GM18505 (cell line): ENCODE measurements around the gene PSMA8.
A peak's percentile ranks its signal among the peaks of the same experiment; 100 is the strongest.
"Not testable (repeated sequence)": the region's sequence is repeated elsewhere in the genome, so short reads cannot be mapped to it uniquely, and the experiment has no call there.

Experiments
- ATAC-seq: cut with Tn5 transposase; IDR thresholded peaks from one replicate; pipeline ENCODE4 v1.9.1; 2021; ENCODE audit not compliant: unreplicated experiment
- POLR2A ChIP-seq: IDR thresholded peaks from 4 replicates; pipeline ENCODE4 v1.6.1; 2011; ENCODE audit warnings: borderline replicate concordance; ENCODE audit not compliant: insufficient read depth, insufficient read length; ENCODE audit errors: extremely low read depth

PSMA8 gene

DNA sequence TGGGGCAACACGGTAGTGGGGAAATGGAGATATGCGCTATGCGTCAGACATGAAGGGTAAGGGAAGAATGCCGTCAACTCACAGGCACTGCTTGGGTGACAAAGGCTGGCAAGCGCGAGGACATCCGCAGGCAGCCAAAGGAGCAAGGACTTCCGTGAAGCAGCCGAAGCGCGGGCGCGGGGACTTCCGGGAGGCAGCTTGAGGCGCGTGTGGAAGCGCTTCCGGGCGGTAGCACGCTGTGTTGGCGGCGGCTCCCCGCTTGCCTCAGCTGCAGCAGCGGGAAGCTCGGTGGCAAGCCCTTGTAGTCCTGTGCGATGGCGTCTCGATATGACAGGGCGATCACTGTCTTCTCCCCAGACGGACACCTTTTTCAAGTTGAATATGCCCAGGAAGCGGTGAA lies at the start of gene PSMA8:
Gene PSMA8, plus strand, starts transcription at position 218 of the 400 bp plus-strand sequence. Its CDS starts 97 bp downstream, at position 315.
- TF ChIP-seq POLR2A = peak; percentile 14
- peak; percentile 74 for ATAC-seq

DNA sequence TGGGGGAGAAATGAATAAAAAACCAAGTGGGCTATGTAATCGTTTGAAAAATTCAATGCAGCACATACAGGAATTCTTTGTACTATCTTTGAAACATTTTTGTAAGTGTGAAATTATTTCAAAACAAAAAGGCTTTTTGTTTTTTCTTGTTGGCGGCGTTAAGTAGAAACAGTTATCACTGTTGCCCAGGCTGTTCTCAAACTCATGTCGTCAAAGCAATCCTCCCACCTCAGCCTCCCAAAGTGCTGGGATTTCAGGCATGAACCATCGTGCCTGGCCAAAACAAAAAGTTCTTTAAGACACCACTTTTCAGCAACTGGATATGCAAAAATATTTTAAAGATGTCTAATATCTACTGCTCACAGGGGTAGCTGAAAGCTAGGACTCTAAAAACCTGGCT lies 48.6 kb upstream of the PSMA8 start:
- TF ChIP-seq POLR2A = no peak
- ATAC-seq = no peak

DNA sequence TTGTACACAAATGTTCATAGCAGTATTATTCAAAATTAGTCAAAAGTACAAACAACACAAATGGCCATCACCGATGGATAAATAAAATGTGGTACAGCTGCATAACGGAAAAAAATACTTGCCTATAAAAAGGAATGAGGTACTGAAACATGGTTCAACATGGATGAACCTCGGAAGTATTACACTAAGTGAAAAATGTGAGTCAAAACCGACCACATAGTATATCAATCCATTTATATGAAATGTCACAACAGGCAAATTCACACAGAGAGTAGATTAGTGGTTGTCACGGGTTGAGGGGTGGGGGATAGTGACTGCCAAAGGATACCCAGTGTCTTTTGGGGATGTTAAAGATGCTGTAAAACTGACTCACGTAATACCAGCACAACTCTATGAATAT lies 46.7 kb upstream of the PSMA8 start:
- no peak for TF ChIP-seq POLR2A
- ATAC-seq = no peak

DNA sequence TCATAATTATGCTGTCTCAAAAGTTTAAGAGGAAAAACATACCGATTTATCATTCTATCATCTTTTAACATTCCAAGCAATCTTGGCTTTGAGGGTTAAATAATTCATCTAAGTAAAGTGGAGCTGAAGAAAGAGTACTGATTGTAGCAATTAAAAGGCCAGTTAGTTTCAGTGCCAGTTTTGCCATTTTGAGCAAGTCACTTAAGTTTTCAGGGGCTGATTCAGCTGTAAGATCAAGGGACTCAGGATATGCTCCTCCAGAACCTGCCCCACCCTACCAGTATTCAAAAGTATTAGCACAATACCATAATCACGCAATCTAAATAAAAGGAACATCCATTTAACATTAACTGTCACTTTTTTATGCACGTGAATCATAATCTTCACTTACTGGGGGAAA lies 45.2 kb upstream of the PSMA8 start:
- ATAC-seq = no peak
- no peak for TF ChIP-seq POLR2A

DNA sequence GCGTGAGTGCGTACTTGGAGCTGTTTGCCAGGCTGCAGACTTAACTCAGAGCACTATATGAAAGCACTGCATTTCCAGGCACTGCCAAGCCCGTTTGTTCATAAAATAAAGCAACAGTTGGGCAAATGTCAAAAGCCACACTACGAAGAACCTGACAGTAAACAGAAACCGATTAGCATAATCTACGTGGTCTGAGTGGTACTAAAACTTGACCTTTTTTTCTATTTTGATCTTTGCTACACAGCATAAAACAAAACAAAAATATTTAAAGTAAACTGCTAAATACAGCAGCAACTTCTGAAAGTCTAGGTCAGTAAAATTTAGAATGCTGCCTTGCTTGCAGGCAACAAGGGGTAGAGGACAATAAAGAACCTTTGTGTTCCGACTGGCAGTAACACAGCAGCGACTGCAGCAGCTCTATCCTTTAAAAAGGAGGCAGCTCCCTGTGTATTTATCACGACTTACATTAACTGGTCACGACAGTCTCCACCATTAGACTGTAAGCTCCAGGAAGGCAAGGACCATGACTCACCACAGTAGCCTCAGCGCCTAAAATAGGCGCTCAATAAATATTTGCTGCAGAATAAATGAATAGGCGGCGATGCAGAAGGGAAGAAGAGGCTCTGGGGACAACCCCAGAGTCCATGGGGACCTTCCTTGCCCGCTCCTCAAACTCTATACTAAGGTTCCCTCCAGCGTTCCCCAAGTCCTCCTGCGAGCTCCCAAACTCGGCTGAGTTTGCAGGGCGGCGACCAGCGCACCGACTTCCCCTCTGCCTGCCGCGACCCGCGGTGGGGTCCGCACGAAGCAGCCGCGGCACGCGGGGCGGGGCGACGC lies 44.2 kb upstream of the PSMA8 start:
- no peak for TF ChIP-seq POLR2A
- peak; percentile 9 for ATAC-seq

DNA sequence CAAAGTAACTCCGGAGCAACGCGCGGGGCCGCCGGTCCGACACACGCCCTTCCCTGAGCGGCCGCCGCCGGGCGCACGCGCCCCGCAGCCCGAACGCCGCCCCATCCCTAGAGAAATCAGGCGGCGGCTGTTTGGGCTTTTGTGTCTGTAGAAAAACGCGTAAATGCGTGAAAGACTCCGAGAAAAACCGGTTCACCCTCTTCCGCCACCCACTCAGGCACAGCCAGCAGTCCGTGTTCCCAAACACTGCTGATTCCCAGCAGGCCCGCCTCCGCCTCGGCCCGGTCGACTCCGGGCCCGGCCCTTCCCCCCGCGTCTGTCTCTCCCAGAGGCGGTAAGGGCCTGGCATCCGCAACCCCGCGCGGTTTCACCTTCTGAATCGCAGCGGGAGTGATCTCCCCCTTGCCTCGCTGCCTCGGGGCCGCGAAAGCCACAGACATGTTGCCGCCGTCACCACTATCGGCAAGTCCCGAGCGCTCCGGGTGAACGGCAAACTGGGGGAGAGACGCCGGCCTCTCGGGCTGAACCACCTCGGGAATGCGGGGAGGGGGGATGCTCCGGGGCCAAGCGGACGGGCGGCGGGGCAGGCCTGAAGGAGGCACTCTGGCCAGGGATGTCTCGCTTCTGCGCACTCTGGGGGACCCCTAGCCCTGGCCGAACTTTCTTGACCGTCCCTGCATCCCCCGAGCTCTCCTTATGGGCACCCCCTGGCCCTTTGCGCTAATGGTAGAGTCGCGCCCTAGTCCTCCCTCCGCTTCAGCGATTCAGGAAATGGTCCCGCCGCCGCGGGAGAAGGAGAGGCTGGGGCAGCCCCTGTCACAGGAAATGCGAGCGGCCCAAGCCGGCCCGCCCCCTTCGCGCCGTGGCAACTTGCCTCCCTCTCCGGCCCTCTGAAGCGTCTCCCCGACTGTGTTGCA lies 43.3 kb upstream of the PSMA8 start, which contains the start of gene SS18:
Gene SS18, minus strand, starts transcription at position 484 of the 917 bp plus-strand sequence. Its CDS starts 44 bp downstream, at position 440.
- TF ChIP-seq POLR2A = peak; percentile 94
- ATAC-seq = peak; percentile 68

DNA sequence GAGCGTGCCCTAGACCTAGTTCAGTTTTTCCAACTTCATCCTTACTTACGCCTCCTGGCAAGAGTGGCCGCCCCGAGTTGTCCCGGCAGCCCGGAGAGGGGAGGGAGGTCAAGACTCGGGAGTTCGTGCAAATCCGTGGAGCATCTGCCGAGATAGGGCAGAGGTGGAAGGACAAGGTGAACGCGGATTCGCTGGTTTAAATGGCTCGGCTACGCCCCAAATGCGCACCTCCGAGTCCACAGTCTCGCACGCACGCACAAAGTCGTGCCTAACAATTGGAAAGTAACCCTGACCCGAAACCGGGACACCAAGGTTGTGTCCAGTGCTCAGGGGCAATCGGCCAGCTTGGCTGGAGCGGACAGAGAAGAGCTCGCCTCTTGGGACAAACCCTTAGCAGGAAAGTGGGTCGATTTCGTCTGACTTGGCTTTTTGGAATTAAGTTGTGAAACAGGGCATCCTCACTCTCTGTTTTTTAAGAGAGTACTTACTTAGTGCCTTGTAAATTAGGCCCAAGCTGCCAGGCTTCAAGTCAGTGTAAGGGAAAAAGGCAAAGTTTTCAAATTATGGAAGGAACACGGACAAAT lies 42.5 kb upstream of the PSMA8 start:
- peak; percentile 30 for ATAC-seq
- TF ChIP-seq POLR2A = no peak

DNA sequence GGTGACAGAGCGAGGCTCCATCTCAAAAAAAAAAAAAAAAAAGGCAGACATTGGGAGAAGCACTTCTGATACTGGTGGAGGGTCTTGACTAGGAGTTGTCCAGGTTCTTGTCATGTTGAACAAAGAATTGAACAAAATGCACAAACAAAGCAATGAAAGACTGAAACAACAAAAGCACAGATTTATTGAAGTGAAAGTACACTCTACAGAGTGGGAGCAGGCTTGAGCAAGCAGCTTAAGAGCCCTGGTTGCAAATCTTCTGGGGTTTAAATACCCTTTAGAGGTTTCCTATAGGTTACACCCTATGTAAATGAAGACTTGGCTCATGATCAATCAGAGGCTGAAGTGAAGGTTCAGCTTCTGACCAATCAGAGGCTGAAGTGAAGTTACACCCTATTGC lies 36.8 kb upstream of the PSMA8 start:
- ATAC-seq = no peak
- no peak for TF ChIP-seq POLR2A

DNA sequence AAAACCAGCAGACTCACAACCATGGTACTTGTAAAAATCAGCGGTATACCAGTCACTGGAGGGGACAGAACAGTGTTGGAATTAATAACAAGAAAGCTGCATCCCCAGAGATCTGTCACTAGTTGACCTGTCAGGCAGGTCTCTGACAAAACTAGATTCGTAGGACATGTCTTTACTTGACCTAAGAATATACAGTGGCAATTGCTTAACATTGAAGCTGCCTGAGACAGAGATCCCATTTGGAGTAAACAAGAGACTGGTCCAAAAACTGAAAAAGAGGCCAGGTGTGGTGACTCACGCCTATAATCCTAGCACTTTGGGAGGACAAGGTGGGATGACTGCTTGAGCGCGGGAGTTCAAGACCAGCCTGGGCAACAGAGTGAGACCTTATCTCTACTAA lies 36.1 kb upstream of the PSMA8 start:
- no peak for ATAC-seq

DNA sequence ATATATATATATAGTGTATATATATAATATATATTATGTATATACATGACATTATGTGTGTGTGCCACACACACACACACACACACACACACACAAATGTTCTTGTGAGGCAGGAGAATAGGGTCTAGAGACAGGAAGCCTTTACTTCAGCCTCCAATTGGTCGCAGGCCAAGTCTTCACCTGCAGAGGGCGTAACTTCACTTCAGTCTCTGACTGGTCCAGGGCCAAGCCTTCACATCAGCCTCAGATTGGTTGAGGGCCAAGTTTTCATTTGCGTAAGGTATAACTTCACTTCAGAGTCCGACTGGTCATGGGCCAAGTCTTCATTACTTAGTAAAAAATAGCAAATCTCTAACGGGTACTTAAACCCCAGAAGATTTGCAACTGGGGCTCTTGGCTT lies 30.1 kb upstream of the PSMA8 start:
- no peak for ATAC-seq
- TF ChIP-seq POLR2A = no peak

More for the DNA sequence above, 36.1 kb upstream of the PSMA8 start:
- TF ChIP-seq POLR2A = no peak

DNA sequence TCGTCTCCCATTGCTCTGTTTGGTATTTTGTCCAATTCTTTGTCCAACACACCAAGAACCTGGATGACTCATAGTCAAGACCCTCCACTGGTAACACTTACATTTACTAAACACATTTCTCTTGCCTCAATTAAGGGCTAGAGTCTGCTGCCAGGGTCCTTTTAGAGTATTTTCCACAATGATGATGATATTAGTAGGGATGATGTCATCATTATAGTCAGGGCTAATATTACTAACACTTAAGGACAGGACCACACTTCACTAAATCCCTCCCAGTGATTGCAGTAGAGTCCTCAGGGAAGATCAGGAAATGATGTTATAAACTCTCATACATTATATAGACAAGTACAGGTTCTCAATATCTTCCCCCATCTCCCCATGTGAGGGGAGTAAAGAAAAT lies 29.6 kb upstream of the PSMA8 start:
- no peak for TF ChIP-seq POLR2A
- ATAC-seq = no peak

DNA sequence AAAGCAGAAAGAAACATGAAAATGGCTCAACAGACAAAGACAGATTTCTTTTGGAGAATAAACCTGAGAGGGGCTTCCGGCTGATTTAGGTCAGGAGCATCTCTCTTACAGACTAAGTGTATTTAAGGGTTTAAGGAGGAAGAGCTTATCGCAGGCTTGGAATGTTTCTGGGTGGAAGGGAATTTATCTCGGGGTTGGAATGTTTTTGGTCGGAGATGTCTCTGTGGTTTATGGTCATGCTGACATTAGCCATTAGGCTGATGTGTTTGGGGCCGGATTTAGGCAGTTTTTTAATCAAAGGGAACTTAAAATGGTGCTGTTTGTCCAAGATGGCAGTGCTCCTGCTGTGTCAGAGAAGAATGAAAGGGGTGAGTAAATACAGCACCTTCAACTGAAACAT lies 14.4 kb upstream of the PSMA8 start:
- TF ChIP-seq POLR2A = no peak
- ATAC-seq = no peak

DNA sequence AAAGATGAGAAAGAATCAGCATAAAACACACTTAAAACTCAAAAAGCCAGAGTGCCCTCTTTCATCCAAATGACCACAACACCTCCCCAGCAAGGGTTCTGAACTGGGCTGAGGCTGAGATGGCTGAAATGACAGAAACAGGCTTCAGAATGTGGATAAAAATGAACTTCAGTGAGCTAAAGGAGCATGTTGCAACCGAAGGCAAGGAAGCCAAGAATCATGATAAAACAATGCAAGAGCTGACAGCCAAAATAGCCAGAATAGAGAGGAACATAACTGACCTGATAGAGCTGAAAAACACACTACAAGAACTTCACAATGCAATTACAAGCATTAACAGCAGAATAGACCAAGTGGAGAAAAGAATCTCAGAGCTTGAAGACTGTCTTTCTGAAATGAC lies 12.2 kb upstream of the PSMA8 start:
- ATAC-seq = no peak
- no peak for TF ChIP-seq POLR2A

DNA sequence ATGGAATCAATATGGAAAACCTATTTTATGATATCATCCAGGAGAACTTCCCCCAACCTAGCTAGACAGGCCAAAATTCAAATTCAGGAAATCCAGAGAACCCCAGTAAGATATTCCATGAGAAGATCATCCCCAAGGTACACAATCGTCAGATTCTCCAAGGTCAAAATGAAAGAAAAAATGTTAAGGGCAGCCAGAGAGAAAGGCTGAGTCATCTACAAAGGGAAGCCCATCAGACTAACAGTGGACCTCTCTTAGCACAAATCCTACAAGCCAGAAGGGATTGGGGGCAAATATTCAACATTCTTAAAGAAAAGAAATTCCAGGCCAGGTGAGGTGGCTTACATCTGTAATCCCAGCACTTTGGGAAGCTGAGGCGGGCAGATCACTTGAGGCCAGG lies 11.7 kb upstream of the PSMA8 start:
- not testable (repeated sequence) for ATAC-seq
